GM12801 (cell line): ENCODE results near the gene FHIT.

Experiments
- CTCF ChIP-seq: IDR thresholded peaks from one replicate; pipeline ENCODE4 v1.5.1; 2011; ENCODE audit warnings: control low read depth; ENCODE audit not compliant: insufficient read length; ENCODE audit errors: extremely low read depth

Gene FHIT

GRCh38 chr3:60957541-60957940, 293.7 kb downstream of the FHIT start:
- TF ChIP-seq CTCF: no peak

GRCh38 chr3:60956729-60957128, 294.5 kb downstream of the FHIT start:
- TF ChIP-seq CTCF: no peak

GRCh38 chr3:60955034-60955433, 296.2 kb downstream of the FHIT start:
- TF ChIP-seq CTCF: no peak

GRCh38 chr3:60954048-60954447, 297.2 kb downstream of the FHIT start:
- no peak for TF ChIP-seq CTCF

GRCh38 chr3:60953351-60953750, 297.9 kb downstream of the FHIT start:
- TF ChIP-seq CTCF: no peak

- no peak for TF ChIP-seq CTCF
Measured at GRCh38 chr3:60952055-60952454, 299.2 kb downstream of the FHIT start.

GRCh38 chr3:60949146-60949545, 302.1 kb downstream of the FHIT start:
- TF ChIP-seq CTCF: no peak

GRCh38 chr3:60948488-60948887, 302.8 kb downstream of the FHIT start:
- TF ChIP-seq CTCF: no peak
